GM11168 (cell line): ENCODE data around the gene AHCYL2.

Experiments used
- in situ Hi-C: fragments of 300-500 bp; cut with MboI; formaldehyde crosslinking; loops from one replicate; pipeline ENCODE4 v1.12.0; 2022; ENCODE audit warnings: low sequenced_read_pairs; ENCODE audit not compliant: unreplicated experiment

Gene AHCYL2

DNA sequence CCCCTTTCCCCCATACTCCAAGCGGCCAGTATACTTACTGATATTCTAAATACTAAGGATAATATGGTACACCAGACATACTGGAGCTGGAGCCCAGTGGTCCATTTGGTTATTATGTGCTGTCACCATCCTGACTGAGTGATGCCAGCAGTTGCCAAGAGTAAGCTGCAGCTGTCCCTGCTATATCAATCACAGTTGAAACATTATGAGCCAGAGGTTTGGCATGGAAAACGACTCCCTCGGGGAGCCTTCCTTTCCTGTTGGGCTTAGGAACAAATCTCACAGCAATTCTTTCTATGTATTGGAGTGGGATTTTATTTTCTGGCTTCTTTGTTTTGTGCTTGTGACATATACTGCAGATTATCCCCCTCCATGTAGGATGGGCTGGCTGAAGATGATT lies 242.0 kb downstream of the AHCYL2 start:
- in situ Hi-C loops: loop anchor here (25.0 kb wide), 1 partner anchor 104 kb away; no protein-coding TSS in a partner anchor

DNA sequence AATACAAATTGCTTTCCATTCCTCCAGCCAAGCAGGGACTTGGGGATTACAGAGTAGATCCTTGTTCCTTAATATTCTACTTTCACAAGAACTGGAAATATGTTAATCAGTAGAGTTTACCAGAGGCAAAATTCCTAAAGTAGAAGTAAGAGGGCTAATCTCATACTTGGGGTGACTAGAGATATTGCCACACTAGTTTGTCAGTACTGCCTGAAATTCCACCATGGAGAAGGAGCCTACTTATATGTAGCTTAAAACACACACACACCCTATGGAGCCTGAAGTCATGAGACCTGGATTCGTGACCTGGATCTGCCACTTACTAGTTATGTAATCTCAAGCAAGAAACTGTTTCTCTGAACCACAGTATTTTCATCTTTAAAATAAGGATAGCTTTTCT lies 243.3 kb downstream of the AHCYL2 start:
- in situ Hi-C loops: loop anchor here (25.0 kb wide), 1 partner anchor 106 kb away; no protein-coding TSS in a partner anchor

DNA sequence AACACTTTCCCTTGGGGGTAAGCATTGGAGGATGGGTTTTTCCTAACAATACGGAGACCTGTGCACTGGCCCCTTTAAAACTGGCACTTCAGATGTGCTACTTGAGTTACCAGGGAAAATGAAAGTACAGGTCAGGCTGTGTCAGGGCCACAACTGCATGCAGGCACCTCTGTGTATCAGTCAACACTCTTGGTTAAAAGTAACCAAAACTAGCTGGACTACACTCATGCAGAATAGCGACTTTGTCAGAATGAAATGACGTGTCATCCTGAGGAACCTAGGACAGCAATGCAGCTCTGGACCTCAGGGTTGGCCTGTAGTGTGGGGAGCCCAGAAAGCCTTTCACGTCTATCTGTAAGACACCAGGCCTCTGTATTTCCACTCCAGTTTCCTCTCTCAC lies 243.7 kb downstream of the AHCYL2 start:
- in situ Hi-C loops: loop anchor here (25.0 kb wide), 1 partner anchor 106 kb away; no protein-coding TSS in a partner anchor

DNA sequence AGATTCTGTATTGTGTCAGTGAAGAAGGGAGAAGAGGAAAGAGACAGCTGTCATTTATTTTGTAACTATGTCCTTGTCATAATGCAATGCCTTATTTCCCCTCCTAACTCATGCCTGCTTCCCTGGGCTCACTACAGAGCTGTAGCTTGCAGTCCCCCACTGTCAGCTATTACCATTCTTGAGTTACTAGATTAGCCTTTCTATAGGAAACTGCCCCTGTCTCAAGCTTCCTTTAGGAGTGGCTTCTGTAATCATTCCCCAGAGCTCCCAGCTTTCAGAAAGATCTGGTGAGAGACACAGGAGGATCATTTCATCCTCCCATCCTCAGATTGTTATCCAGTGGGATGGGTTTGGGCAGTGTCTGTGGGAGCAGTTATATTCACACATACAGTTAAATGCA lies 245.1 kb downstream of the AHCYL2 start:
- in situ Hi-C loops: loop anchor here (10.0 to 25.0 kb wide), 2 partner anchors 108 to 245 kb away; partner anchors contain the start of gene AHCYL2

DNA sequence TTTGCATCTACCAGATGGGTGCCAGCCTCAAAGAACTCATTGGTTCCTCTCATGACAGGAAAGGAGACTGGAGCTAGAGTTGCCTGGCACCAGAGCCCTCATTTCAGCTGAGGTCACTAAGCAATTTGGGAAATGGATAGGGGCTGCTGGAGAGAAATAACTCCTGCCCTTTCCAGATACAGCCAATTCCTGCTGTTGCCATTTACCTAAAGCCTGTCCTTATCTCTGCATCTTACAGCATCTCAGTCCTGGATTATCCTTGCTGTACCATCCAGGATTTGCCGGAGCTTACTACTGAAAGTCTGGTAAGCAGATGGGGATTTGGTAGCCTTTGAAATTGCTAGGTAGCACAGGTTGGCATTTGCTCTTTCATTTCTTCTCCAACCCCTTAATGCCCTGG lies 245.6 kb downstream of the AHCYL2 start:
- in situ Hi-C loops: loop anchor here (10.0 to 25.0 kb wide), 2 partner anchors 108 to 246 kb away; partner anchors contain the start of gene AHCYL2

DNA sequence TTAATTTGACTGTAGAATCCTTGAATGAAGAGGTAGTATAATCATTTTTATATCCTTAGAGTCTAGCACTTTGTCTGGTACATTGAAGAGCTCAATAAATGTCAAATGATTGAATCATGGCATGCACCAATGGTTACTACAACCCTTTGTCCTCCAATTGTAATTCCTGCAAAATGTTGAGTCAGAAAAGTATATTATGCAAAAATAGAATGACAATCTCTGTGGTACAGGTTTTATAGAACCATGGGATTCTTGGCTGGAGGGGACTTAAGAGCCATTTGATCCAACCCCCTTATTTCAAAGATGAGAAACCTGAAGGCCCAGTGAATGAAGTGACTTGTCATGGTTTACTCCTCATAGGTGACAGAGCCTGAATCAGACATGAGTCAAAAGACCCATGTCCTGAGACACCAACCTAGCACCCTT lies 246.6 kb downstream of the AHCYL2 start:
- in situ Hi-C loops: loop anchor here (10.0 to 25.0 kb wide), 2 partner anchors 109 to 247 kb away; partner anchors contain the start of gene AHCYL2

DNA sequence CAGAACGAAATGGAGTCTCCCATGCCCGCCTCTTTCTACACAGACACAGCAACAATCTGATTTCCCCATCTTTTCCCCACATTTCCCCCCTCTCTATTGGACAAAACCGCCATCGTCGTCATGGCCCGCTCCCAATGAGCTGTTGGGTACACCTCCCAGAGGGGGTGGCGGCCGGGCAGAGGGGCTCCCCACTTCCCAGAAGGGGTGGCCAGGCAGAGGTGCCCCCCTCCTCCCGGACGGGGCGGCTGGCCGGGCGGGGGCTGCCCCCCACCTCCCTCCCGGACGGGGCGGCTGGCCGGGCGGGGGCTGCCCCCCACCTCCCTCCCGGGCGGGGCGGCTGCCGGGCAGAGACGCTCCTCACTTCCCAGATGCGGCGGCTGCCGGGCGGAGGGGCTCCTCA lies 251.1 kb downstream of the AHCYL2 start:
- in situ Hi-C loops: loop anchor here (10.0 kb wide), 1 partner anchor 251 kb away; the partner anchor contains the start of gene AHCYL2

DNA sequence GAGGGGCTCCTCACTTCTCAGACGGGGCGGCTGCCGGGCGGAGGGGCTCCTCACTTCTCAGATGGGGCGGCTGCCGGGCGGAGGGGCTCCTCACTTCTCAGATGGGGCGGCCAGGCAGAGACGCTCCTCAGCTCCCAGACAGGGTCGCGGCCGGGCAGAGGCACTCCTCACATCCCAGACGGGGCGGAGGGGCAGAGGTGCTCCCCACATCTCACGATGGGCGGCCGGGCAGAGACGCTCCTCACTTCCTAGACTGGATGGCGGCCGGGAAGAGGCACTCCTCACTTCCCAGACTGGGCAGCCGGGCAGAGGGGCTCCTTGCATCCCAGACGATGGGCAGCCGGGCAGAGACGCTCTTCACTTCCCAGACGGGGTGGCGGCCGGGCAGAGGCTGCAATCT lies 251.6 kb downstream of the AHCYL2 start:
- in situ Hi-C loops: loop anchor here (10.0 kb wide), 1 partner anchor 252 kb away; the partner anchor contains the start of gene AHCYL2
